Mesothelial cell of epicardium (in vitro differentiated cells): ENCODE measurements around the gene SPRR1B. TPM values are rescaled to one million over a fixed set of nuclear protein-coding genes. Genes with fewer than 3 reads are reported as not detected.

ENCODE experiments used
- DNase-seq, 2 experiments: peaks; one replicate each; pipeline ENCODE4 v3.0.0; 2021; ENCODE audit warnings: low spot score in 2 of 2; ENCODE audit not compliant: unreplicated experiment in 2 of 2
- H3K27ac Mint-ChIP-seq: 2 replicates; pipeline ENCODE4 v1.8.0; 2021; ENCODE audit warnings: mixed read lengths
- H3K27me3 Mint-ChIP-seq: 2 replicates; pipeline ENCODE4 v1.8.0; 2021; ENCODE audit warnings: low read depth, mixed read lengths
- H3K36me3 Mint-ChIP-seq: 2 replicates; pipeline ENCODE4 v1.8.0; 2021; ENCODE audit warnings: mixed read lengths
- H3K4me1 Mint-ChIP-seq: 2 replicates; pipeline ENCODE4 v1.8.0; 2021; ENCODE audit warnings: mixed read lengths
- H3K4me3 Mint-ChIP-seq: 2 replicates; pipeline ENCODE4 v1.8.0; 2021; ENCODE audit warnings: mild to moderate bottlenecking, moderate library complexity, mixed read lengths
- H3K9me3 Mint-ChIP-seq: 2 replicates; pipeline ENCODE4 v1.8.0; 2021; ENCODE audit warnings: mixed read lengths
- CTCF ChIP-seq: fragments of 200-600 bp; sonication (generic); IDR thresholded peaks from one replicate; pipeline ENCODE4 v1.5.0; 2021; ENCODE audit warnings: antibody characterized with exemption; ENCODE audit not compliant: unreplicated experiment
- total RNA-seq: library from RNA; stranded (reverse); gene quantifications from 3 replicates; pipeline ENCODE4 v1.2.1, GENCODE V29; 2021

SPRR1B gene
- not detected in 3 replicates for total RNA-seq

- Mint-ChIP-seq H3K27ac (no peak within 1 kb of the TSS), H3K4me1 (no peaks in the 10 kb centered on the region), H3K4me3 (no peak within 1 kb of the TSS), H3K9me3 (peaks cover 6% of the 10 kb centered on the region), H3K27me3 (peaks cover 21% of the 10 kb centered on the region), H3K36me3 (no peaks in the 10 kb centered on the region)
- TF ChIP-seq CTCF: no peak
- no peak for DNase-seq
Measured at GRCh38 chr1:153030895-153031294, at the start of gene SPRR1B. Gene SPRR1B (plus strand): TSS chr1:153031203. CDS start chr1:153032346, 1,143 bp downstream.

- H3K4me1 Mint-ChIP-seq: no peaks in the 10 kb centered on the region
- H3K36me3 Mint-ChIP-seq: no peaks in the 10 kb centered on the region
- no peak overlapping the region for H3K4me3 Mint-ChIP-seq
- no peak overlapping the region for H3K27ac Mint-ChIP-seq
- H3K9me3 Mint-ChIP-seq: no peaks in the 10 kb centered on the region
- no peak for DNase-seq
- no peak for TF ChIP-seq CTCF
- H3K27me3 Mint-ChIP-seq: peaks cover 16% of the 10 kb centered on the region
Measured at GRCh38 chr1:152982076-152982475, 48.9 kb upstream of the SPRR1B start.

GRCh38 chr1:152983234-152983633, 47.8 kb upstream of the SPRR1B start:
- Mint-ChIP-seq H3K27me3 (peaks cover 19% of the 10 kb centered on the region), H3K4me3 (no peak overlapping the region), H3K36me3 (no peaks in the 10 kb centered on the region), H3K4me1 (no peaks in the 10 kb centered on the region), H3K9me3 (peaks cover 12% of the 10 kb centered on the region), H3K27ac (no peak overlapping the region)
- no peak for TF ChIP-seq CTCF
- no peak for DNase-seq

- no peaks in the 10 kb centered on the region for H3K36me3 Mint-ChIP-seq
Measured at GRCh38 chr1:152983743-152984142, 47.3 kb upstream of the SPRR1B start, which contains the start of gene SPRR1A. Gene SPRR1A (plus strand): TSS chr1:152984081. CDS start chr1:152985231, 1,150 bp downstream.

GRCh38 chr1:152986578-152986977, 44.4 kb upstream of the SPRR1B start:
- no peak for DNase-seq
- Mint-ChIP-seq H3K4me1 (no peaks in the 10 kb centered on the region), H3K36me3 (no peaks in the 10 kb centered on the region)

More at GRCh38 chr1:152983743-152984142, 47.3 kb upstream of the SPRR1B start, which contains the start of gene SPRR1A:
- no peak within 1 kb of the TSS for H3K27ac Mint-ChIP-seq
- no peak for TF ChIP-seq CTCF
- DNase-seq: no peak
- H3K4me1 Mint-ChIP-seq: no peaks in the 10 kb centered on the region
- H3K4me3 Mint-ChIP-seq: no peak within 1 kb of the TSS
- H3K9me3 Mint-ChIP-seq: peaks cover 12% of the 10 kb centered on the region
- peaks cover 21% of the 10 kb centered on the region for H3K27me3 Mint-ChIP-seq

More at GRCh38 chr1:152986578-152986977, 44.4 kb upstream of the SPRR1B start:
- Mint-ChIP-seq H3K27ac (no peak overlapping the region), H3K27me3 (peaks cover 24% of the 10 kb centered on the region), H3K9me3 (peaks cover 12% of the 10 kb centered on the region), H3K4me3 (no peak overlapping the region)
- TF ChIP-seq CTCF: no peak
